Type B pancreatic cell (in vitro differentiated cells): ENCODE results near the gene TRAT1. TPM values are rescaled to one million over a fixed set of nuclear protein-coding genes. Genes with fewer than 3 reads are reported as not detected.

ENCODE experiments used
- DNase-seq: peaks from one replicate; pipeline ENCODE4 v3.0.0; 2021; ENCODE audit warnings: mixed read lengths; ENCODE audit not compliant: unreplicated experiment; ENCODE audit errors: extremely low spot score
- H3K27ac Mint-ChIP-seq: 2 replicates; pipeline ENCODE4 v1.8.0; 2021; ENCODE audit warnings: mild to moderate bottlenecking, mixed read lengths
- H3K27me3 Mint-ChIP-seq: 2 replicates; pipeline ENCODE4 v1.8.0; 2021; ENCODE audit warnings: mixed read lengths
- H3K36me3 Mint-ChIP-seq: 2 replicates; pipeline ENCODE4 v1.8.0; 2021; ENCODE audit warnings: mixed read lengths
- H3K4me1 Mint-ChIP-seq: one replicate; pipeline ENCODE4 v1.8.0; 2021; ENCODE audit warnings: mixed read lengths; ENCODE audit not compliant: unreplicated experiment
- H3K4me3 Mint-ChIP-seq: 2 replicates; pipeline ENCODE4 v1.8.0; 2021; ENCODE audit warnings: mild to moderate bottlenecking, mixed read lengths
- H3K9me3 Mint-ChIP-seq: 2 replicates; pipeline ENCODE4 v1.8.0; 2021; ENCODE audit warnings: mixed read lengths
- total RNA-seq: library from RNA; stranded (reverse); gene quantifications from 2 replicates; pipeline ENCODE4 v1.2.1, GENCODE V29; 2021; ENCODE audit warnings: low replicate concordance
- TF ChIP-seq, protein P1 (sequence below): fragments of 200-600 bp; sonication (generic); conservative IDR thresholded peaks from 2 replicates; pipeline ENCODE4 v1.5.0; 2021; ENCODE audit warnings: antibody characterized with exemption, mild to moderate bottlenecking

The TRAT1 gene
- total RNA-seq, 1 donor from 2014 or later, result not detected

DNA sequence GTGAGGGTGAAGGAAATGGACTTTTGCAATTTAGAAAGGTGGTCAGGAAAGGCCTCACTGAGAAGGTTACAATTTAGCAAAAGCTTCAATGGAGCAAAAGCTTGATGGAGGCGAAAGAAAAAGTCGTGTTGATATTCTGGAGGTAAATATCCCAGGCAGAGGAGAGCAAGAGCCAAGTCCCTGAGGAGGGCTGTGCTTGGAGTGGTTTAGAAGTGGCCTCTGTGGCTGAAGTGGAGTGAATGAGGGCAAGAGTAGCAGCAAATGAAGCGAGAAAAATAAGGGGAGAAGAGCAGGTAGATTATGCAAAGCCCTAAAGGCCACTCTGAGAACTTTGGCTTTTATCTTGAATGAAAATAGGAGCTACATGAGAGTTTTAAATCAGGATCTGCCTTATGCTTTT is 76.9 kb downstream of the TRAT1 start:
- Mint-ChIP-seq H3K36me3 (no peaks in the 10 kb centered on the region), H3K27ac (no peak overlapping the region), H3K4me3 (no peak overlapping the region), H3K9me3 (no peaks in the 10 kb centered on the region), H3K27me3 (no peaks in the 10 kb centered on the region), H3K4me1 (no peaks in the 10 kb centered on the region)
- TF ChIP-seq, protein P1, sequence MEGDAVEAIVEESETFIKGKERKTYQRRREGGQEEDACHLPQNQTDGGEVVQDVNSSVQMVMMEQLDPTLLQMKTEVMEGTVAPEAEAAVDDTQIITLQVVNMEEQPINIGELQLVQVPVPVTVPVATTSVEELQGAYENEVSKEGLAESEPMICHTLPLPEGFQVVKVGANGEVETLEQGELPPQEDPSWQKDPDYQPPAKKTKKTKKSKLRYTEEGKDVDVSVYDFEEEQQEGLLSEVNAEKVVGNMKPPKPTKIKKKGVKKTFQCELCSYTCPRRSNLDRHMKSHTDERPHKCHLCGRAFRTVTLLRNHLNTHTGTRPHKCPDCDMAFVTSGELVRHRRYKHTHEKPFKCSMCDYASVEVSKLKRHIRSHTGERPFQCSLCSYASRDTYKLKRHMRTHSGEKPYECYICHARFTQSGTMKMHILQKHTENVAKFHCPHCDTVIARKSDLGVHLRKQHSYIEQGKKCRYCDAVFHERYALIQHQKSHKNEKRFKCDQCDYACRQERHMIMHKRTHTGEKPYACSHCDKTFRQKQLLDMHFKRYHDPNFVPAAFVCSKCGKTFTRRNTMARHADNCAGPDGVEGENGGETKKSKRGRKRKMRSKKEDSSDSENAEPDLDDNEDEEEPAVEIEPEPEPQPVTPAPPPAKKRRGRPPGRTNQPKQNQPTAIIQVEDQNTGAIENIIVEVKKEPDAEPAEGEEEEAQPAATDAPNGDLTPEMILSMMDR, result no peak
- DNase-seq, result no peak

Other genes starting within 250 kb of the TRAT1 start
- 7.0 and 29.0 TPM in 2 replicates for gene CIP2A, start 233.3 kb upstream of the TRAT1 start, total RNA-seq
- 14.0 and 22.9 TPM in 2 replicates for gene DZIP3, start 233.1 kb upstream of the TRAT1 start, total RNA-seq
- 1.1 TPM in 1 of 2 replicates, not detected in the other for gene RETNLB, start 65.4 kb upstream of the TRAT1 start, total RNA-seq
- gene GUCA1C, start 131.1 kb downstream of the TRAT1 start, total RNA-seq, result not detected in 2 replicates